Ishikawa (cell line): ENCODE data around the gene SEC61G.
A peak's percentile ranks its signal among the peaks of the same experiment; 100 is the strongest.

Source experiments
- CEBPB ChIP-seq: IDR thresholded peaks from 2 replicates; pipeline ENCODE4 v1.6.1; 2012
- CREB1 ChIP-seq: IDR thresholded peaks from 2 replicates; pipeline ENCODE4 v1.6.1; 2012; ENCODE audit warnings: low read depth
- EGR1 ChIP-seq: IDR thresholded peaks from 2 replicates; pipeline ENCODE4 v1.6.1; 2012
- EP300 ChIP-seq: IDR thresholded peaks from 2 replicates; pipeline ENCODE4 v1.6.1; 2012; ENCODE audit warnings: borderline replicate concordance
- FOXM1 ChIP-seq: IDR thresholded peaks from 2 replicates; pipeline ENCODE4 v1.6.1; 2012; ENCODE audit warnings: low read depth, borderline replicate concordance
- MAX ChIP-seq: IDR thresholded peaks from 2 replicates; pipeline ENCODE4 v1.6.1; 2012
- NFIC ChIP-seq: IDR thresholded peaks from 2 replicates; pipeline ENCODE4 v1.6.1; 2012
- RAD21 ChIP-seq: IDR thresholded peaks from 2 replicates; pipeline ENCODE4 v1.6.1; 2012; ENCODE audit warnings: low read depth
- TAF1 ChIP-seq: IDR thresholded peaks from 2 replicates; pipeline ENCODE4 v1.6.1; 2012; ENCODE audit warnings: low read depth, mild to moderate bottlenecking
- TCF12 ChIP-seq: IDR thresholded peaks from 2 replicates; pipeline ENCODE4 v1.6.1; 2012; ENCODE audit warnings: low read depth
- TEAD4 ChIP-seq: IDR thresholded peaks from 2 replicates; pipeline ENCODE4 v1.6.1; 2012
- YY1 ChIP-seq: IDR thresholded peaks from 2 replicates; pipeline ENCODE4 v1.6.1; 2012; ENCODE audit warnings: low read depth
- ZBTB7A ChIP-seq: IDR thresholded peaks from 2 replicates; pipeline ENCODE4 v1.6.1; 2012; ENCODE audit warnings: low read depth
- TF ChIP-seq, protein P1 (sequence below): IDR thresholded peaks from 2 replicates; pipeline ENCODE4 v1.6.1; 2012
- TF ChIP-seq, protein P2 (sequence below): IDR thresholded peaks from 2 replicates; pipeline ENCODE4 v1.6.1; 2012; ENCODE audit warnings: low read depth, mild to moderate bottlenecking

Gene SEC61G

DNA sequence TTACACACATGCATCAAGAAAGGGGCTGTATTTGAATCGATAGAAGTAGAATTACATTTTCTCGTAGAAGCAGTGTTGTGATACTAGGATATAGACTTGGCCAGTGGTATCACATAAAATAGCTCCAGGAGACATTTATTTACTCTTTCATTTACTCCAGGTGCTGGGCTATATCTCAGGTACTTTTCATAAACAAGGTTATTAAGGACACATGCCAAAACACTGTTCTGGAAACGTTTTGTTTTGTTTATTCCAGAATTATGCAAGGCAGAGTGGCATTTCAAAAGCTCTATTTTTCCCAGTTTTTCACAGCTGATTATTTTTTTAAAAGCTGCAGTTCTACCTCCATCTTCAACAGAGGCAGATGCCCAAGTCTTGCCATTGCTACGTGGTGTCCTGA lies 37.8 kb upstream of the SEC61G start:
- TF ChIP-seq TCF12 (no peak), MAX (no peak), FOXM1 (no peak), RAD21 (no peak), CEBPB (no peak), TAF1 (no peak), EP300 (no peak), CREB1 (no peak), NFIC (no peak), EGR1 (no peak), ZBTB7A (no peak), YY1 (no peak), TEAD4 (no peak)
- TF ChIP-seq, protein P1, sequence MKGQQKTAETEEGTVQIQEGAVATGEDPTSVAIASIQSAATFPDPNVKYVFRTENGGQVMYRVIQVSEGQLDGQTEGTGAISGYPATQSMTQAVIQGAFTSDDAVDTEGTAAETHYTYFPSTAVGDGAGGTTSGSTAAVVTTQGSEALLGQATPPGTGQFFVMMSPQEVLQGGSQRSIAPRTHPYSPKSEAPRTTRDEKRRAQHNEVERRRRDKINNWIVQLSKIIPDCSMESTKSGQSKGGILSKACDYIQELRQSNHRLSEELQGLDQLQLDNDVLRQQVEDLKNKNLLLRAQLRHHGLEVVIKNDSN: no peak
- TF ChIP-seq, protein P2, sequence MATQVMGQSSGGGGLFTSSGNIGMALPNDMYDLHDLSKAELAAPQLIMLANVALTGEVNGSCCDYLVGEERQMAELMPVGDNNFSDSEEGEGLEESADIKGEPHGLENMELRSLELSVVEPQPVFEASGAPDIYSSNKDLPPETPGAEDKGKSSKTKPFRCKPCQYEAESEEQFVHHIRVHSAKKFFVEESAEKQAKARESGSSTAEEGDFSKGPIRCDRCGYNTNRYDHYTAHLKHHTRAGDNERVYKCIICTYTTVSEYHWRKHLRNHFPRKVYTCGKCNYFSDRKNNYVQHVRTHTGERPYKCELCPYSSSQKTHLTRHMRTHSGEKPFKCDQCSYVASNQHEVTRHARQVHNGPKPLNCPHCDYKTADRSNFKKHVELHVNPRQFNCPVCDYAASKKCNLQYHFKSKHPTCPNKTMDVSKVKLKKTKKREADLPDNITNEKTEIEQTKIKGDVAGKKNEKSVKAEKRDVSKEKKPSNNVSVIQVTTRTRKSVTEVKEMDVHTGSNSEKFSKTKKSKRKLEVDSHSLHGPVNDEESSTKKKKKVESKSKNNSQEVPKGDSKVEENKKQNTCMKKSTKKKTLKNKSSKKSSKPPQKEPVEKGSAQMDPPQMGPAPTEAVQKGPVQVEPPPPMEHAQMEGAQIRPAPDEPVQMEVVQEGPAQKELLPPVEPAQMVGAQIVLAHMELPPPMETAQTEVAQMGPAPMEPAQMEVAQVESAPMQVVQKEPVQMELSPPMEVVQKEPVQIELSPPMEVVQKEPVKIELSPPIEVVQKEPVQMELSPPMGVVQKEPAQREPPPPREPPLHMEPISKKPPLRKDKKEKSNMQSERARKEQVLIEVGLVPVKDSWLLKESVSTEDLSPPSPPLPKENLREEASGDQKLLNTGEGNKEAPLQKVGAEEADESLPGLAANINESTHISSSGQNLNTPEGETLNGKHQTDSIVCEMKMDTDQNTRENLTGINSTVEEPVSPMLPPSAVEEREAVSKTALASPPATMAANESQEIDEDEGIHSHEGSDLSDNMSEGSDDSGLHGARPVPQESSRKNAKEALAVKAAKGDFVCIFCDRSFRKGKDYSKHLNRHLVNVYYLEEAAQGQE: no peak

DNA sequence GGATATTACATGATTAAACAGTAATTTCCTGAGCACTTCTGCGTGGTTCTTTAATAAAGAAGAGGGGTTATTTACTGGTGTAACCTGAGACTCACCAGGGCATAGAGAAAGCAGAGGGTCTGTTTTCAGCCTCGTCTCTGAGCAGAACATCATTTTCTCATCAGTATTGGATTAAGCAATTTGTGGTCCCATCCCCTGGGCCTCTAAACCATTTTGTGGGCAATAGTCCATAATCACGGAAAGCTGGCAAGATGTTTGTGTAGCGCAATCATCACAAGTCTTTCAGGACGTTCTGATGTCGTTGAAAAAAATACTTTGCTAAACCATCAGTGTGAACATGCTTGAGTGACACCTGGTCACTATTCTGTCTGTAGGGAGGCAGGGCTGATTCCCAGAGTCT lies 37.1 kb upstream of the SEC61G start:
- TF ChIP-seq ZBTB7A: no peak
- TF ChIP-seq YY1: no peak
- no peak for TF ChIP-seq TEAD4
- TF ChIP-seq, protein P2: no peak
- no peak for TF ChIP-seq MAX
- TF ChIP-seq RAD21: no peak
- TF ChIP-seq, protein P1: no peak
- TF ChIP-seq EP300: no peak
- no peak for TF ChIP-seq CEBPB
- TF ChIP-seq TAF1: no peak
- no peak for TF ChIP-seq NFIC
- no peak for TF ChIP-seq EGR1
- no peak for TF ChIP-seq CREB1
- no peak for TF ChIP-seq FOXM1
- no peak for TF ChIP-seq TCF12

GRCh38 chr7:54792383-54792782 lies 33.4 kb upstream of the SEC61G start:
- TF ChIP-seq CEBPB: no peak
- no peak for TF ChIP-seq ZBTB7A

DNA sequence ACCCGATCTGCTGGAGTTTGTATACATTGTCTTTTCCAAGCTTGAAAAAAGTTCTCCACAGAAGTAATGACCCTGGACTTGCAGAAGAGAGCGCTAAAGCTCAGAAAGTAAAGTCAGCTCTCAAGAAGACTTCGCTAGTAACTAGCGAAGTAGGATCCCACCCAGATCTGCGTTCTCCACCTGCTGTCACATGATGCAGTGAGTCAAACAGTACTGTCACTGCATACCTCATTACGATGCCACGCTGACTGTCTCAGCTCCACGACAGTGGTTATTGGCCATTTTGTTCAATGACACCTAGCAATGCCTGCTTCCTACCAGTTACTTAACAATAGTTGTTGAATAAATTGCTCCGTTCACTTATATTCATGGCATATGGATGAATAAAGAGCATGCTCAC lies 29.7 kb upstream of the SEC61G start:
- TF ChIP-seq MAX: peak; percentile 87
- TF ChIP-seq RAD21: peak; percentile 93
- no peak for TF ChIP-seq TAF1
- 0 out of 2 replicates have a peak, but pooled peaks have one; percentile 8 for TF ChIP-seq TEAD4
- TF ChIP-seq, protein P1: peak; percentile 88
- no peak for TF ChIP-seq FOXM1
- 0 out of 2 replicates have a peak, but pooled peaks have one; percentile 37 for TF ChIP-seq YY1

- TF ChIP-seq TEAD4: no peak
- 0 out of 2 replicates have a peak, but pooled peaks have one; percentile 13 for TF ChIP-seq CEBPB
Measured at GRCh38 chr7:54785261-54785660, 26.2 kb upstream of the SEC61G start.

- TF ChIP-seq EGR1 (no peak), CEBPB (no peak), FOXM1 (no peak), RAD21 (no peak), YY1 (no peak), TCF12 (no peak), ZBTB7A (no peak), NFIC (no peak), TEAD4 (no peak), TAF1 (no peak), EP300 (no peak), MAX (no peak), CREB1 (no peak)
- TF ChIP-seq, protein P1: no peak
- TF ChIP-seq, protein P2: no peak
Measured at GRCh38 chr7:54783952-54784351, 24.9 kb upstream of the SEC61G start.
